ENCODE measurements around the gene PRR7.

PRR7 gene

DNA sequence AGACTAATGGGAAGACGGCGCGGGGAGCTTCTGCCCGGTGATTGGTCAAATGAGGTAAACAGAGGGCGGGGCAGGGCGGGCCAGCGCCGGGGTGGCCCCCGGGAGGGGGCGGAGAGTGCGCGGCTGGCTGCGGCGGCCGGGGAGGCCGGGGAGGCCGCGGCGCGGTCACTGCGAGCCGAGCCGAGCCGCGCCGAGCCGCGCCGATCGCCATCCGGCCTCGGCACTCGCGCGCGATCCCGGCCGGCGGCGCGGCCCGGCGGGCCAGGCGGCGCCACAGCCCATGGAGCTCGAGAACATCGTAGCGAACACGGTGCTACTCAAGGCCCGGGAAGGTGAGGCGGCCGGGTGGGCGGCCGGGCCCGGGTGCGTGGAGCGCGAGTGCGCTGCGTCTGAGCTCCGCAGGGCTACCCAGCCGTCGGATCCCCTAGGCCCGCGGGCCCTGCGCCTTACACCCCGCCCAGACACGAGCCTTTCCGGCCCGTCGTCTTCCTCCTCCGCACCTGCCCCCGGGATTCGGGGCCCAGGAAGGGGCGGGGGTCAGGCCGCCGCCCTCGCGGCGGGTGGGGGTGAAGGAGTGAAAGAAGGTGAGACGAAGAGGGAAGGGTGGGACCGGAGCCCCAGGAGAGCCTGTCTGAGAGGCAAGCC is 19.9 kb upstream of the PRR7 start, which contains the start of gene GRK6 (continued):
- TF ChIP-seq TCF7L2 (IDR thresholded peaks at IDR 0.05; ENCODE audit: borderline replicate concordance, low read depth, low read length) (no peak), ZNF585B (tag by site-specific recombination; IDR thresholded peaks at IDR 0.05) (no peak), ZNF777 (tag by site-specific recombination; IDR thresholded peaks at IDR 0.05; ENCODE audit: borderline replicate concordance) (no peak; the same call in 1 of the 2 replicates), ZFHX2 (tag by site-specific recombination; conservative IDR thresholded peaks at IDR 0.05) (peak; percentile 91), ZNF24 (tag by site-specific recombination; IDR thresholded peaks at IDR 0.05) (no peak), ZBTB20 (tag by site-specific recombination; IDR thresholded peaks at IDR 0.05) (peak; percentile 63; the same call in 1 of the 2 replicates), EGR2 (tag by site-specific recombination; IDR thresholded peaks at IDR 0.05; ENCODE audit: low read depth) (peak; percentile 88), ZNF174 (tag by site-specific recombination; IDR thresholded peaks at IDR 0.05) (no peak), ZBTB8A (tag by site-specific recombination; IDR thresholded peaks at IDR 0.05) (peak; percentile 61; the same call in 1 of the 2 replicates), KLF8 (tag by site-specific recombination; IDR thresholded peaks at IDR 0.05) (peak; percentile 17; the same call in 1 of the 2 replicates), ZNF596 (tag by site-specific recombination; IDR thresholded peaks at IDR 0.05) (no peak), ZNF211 (tag by site-specific recombination; IDR thresholded peaks at IDR 0.05; ENCODE audit: low read depth) (no peak), OVOL3 (tag by site-specific recombination; IDR thresholded peaks at IDR 0.05) (no peak), SP2 (tag by site-specific recombination; IDR thresholded peaks at IDR 0.05) (peak; percentile 56), ZNF654 (tag by site-specific recombination; IDR thresholded peaks at IDR 0.05; ENCODE audit: low read depth) (no peak), KLF16 (tag by site-specific recombination; IDR thresholded peaks at IDR 0.05) (0 out of 2 replicates have a peak, but pooled peaks have one; percentile 20), ZNF707 (tag by site-specific recombination; IDR thresholded peaks at IDR 0.05) (no peak), MZF1 (tag by site-specific recombination; IDR thresholded peaks at IDR 0.05; ENCODE audit: borderline replicate concordance) (no peak)
- TF ChIP-seq, protein P1, sequence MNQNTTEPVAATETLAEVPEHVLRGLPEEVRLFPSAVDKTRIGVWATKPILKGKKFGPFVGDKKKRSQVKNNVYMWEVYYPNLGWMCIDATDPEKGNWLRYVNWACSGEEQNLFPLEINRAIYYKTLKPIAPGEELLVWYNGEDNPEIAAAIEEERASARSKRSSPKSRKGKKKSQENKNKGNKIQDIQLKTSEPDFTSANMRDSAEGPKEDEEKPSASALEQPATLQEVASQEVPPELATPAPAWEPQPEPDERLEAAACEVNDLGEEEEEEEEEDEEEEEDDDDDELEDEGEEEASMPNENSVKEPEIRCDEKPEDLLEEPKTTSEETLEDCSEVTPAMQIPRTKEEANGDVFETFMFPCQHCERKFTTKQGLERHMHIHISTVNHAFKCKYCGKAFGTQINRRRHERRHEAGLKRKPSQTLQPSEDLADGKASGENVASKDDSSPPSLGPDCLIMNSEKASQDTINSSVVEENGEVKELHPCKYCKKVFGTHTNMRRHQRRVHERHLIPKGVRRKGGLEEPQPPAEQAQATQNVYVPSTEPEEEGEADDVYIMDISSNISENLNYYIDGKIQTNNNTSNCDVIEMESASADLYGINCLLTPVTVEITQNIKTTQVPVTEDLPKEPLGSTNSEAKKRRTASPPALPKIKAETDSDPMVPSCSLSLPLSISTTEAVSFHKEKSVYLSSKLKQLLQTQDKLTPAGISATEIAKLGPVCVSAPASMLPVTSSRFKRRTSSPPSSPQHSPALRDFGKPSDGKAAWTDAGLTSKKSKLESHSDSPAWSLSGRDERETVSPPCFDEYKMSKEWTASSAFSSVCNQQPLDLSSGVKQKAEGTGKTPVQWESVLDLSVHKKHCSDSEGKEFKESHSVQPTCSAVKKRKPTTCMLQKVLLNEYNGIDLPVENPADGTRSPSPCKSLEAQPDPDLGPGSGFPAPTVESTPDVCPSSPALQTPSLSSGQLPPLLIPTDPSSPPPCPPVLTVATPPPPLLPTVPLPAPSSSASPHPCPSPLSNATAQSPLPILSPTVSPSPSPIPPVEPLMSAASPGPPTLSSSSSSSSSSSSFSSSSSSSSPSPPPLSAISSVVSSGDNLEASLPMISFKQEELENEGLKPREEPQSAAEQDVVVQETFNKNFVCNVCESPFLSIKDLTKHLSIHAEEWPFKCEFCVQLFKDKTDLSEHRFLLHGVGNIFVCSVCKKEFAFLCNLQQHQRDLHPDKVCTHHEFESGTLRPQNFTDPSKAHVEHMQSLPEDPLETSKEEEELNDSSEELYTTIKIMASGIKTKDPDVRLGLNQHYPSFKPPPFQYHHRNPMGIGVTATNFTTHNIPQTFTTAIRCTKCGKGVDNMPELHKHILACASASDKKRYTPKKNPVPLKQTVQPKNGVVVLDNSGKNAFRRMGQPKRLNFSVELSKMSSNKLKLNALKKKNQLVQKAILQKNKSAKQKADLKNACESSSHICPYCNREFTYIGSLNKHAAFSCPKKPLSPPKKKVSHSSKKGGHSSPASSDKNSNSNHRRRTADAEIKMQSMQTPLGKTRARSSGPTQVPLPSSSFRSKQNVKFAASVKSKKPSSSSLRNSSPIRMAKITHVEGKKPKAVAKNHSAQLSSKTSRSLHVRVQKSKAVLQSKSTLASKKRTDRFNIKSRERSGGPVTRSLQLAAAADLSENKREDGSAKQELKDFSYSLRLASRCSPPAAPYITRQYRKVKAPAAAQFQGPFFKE (tag by site-specific recombination; IDR thresholded peaks at IDR 0.05; ENCODE audit: borderline replicate concordance): no peak
- TF ChIP-seq, protein P2, sequence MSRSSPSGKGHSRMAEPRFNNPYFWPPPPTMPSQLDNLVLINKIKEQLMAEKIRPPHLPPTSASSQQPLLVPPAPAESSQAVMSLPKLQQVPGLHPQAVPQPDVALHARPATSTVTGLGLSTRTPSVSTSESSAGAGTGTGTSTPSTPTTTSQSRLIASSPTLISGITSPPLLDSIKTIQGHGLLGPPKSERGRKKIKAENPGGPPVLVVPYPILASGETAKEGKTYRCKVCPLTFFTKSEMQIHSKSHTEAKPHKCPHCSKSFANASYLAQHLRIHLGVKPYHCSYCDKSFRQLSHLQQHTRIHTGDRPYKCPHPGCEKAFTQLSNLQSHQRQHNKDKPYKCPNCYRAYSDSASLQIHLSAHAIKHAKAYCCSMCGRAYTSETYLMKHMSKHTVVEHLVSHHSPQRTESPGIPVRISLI (tag by site-specific recombination; IDR thresholded peaks at IDR 0.05): no peak
- TF ChIP-seq, protein P3, sequence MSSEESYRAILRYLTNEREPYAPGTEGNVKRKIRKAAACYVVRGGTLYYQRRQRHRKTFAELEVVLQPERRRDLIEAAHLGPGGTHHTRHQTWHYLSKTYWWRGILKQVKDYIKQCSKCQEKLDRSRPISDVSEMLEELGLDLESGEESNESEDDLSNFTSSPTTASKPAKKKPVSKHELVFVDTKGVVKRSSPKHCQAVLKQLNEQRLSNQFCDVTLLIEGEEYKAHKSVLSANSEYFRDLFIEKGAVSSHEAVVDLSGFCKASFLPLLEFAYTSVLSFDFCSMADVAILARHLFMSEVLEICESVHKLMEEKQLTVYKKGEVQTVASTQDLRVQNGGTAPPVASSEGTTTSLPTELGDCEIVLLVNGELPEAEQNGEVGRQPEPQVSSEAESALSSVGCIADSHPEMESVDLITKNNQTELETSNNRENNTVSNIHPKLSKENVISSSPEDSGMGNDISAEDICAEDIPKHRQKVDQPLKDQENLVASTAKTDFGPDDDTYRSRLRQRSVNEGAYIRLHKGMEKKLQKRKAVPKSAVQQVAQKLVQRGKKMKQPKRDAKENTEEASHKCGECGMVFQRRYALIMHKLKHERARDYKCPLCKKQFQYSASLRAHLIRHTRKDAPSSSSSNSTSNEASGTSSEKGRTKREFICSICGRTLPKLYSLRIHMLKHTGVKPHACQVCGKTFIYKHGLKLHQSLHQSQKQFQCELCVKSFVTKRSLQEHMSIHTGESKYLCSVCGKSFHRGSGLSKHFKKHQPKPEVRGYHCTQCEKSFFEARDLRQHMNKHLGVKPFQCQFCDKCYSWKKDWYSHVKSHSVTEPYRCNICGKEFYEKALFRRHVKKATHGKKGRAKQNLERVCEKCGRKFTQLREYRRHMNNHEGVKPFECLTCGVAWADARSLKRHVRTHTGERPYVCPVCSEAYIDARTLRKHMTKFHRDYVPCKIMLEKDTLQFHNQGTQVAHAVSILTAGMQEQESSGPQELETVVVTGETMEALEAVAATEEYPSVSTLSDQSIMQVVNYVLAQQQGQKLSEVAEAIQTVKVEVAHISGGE (tag by site-specific recombination; conservative IDR thresholded peaks at IDR 0.05; ENCODE audit: low read depth): peak; percentile 52; the same call in 1 of the 2 replicates
- TF ChIP-seq, protein P4, sequence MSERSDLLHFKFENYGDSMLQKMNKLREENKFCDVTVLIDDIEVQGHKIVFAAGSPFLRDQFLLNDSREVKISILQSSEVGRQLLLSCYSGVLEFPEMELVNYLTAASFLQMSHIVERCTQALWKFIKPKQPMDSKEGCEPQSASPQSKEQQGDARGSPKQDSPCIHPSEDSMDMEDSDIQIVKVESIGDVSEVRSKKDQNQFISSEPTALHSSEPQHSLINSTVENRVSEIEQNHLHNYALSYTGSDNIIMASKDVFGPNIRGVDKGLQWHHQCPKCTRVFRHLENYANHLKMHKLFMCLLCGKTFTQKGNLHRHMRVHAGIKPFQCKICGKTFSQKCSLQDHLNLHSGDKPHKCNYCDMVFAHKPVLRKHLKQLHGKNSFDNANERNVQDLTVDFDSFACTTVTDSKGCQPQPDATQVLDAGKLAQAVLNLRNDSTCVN (tag by site-specific recombination; optimal IDR thresholded peaks at IDR 0.05): peak; percentile 73
- TF ChIP-seq, protein P5, sequence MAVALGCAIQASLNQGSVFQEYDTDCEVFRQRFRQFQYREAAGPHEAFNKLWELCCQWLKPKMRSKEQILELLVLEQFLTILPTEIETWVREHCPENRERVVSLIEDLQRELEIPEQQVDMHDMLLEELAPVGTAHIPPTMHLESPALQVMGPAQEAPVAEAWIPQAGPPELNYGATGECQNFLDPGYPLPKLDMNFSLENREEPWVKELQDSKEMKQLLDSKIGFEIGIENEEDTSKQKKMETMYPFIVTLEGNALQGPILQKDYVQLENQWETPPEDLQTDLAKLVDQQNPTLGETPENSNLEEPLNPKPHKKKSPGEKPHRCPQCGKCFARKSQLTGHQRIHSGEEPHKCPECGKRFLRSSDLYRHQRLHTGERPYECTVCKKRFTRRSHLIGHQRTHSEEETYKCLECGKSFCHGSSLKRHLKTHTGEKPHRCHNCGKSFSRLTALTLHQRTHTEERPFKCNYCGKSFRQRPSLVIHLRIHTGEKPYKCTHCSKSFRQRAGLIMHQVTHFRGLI (tag by site-specific recombination; IDR thresholded peaks at IDR 0.05): no peak
- TF ChIP-seq, protein P6, sequence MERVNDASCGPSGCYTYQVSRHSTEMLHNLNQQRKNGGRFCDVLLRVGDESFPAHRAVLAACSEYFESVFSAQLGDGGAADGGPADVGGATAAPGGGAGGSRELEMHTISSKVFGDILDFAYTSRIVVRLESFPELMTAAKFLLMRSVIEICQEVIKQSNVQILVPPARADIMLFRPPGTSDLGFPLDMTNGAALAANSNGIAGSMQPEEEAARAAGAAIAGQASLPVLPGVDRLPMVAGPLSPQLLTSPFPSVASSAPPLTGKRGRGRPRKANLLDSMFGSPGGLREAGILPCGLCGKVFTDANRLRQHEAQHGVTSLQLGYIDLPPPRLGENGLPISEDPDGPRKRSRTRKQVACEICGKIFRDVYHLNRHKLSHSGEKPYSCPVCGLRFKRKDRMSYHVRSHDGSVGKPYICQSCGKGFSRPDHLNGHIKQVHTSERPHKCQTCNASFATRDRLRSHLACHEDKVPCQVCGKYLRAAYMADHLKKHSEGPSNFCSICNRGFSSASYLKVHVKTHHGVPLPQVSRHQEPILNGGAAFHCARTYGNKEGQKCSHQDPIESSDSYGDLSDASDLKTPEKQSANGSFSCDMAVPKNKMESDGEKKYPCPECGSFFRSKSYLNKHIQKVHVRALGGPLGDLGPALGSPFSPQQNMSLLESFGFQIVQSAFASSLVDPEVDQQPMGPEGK (tag by site-specific recombination; IDR thresholded peaks at IDR 0.05): no peak; the same call in none of the 2 replicates
